Vagina (tissue), 2 donors: ENCODE data around the gene BBS7. TPM values are rescaled to one million over a fixed set of nuclear protein-coding genes. Genes with fewer than 3 reads are reported as not detected.

Source experiments
- DNase-seq, 2 donors: peaks; one replicate each; pipeline ENCODE4 v3.0.0-alpha.2; 2017; ENCODE audit errors: extremely low spot score in 2 of 2
- H3K27ac ChIP-seq: fragments of 200-600 bp; sonication (generic); one replicate; pipeline ENCODE4 v1.5.1; 2019
- H3K27me3 ChIP-seq: fragments of 200-600 bp; sonication (generic); one replicate; pipeline ENCODE4 v1.5.1; 2019
- H3K36me3 ChIP-seq, 2 donors: fragments of 200-600 bp; sonication (generic); one replicate each; pipeline ENCODE4 v1.5.1; 2017 to 2019
- H3K4me1 ChIP-seq: fragments of 200-600 bp; sonication (generic); one replicate; pipeline ENCODE4 v1.5.1; 2019
- H3K4me3 ChIP-seq, 2 donors: fragments of 200-600 bp; sonication (generic); 1 replicate in 1 of 2; 2 replicates in 1 of 2; pipeline ENCODE4 v1.5.1; 2016 to 2019
- H3K9me3 ChIP-seq: fragments of 200-600 bp; sonication (generic); one replicate; pipeline ENCODE4 v1.5.1; 2019
- POLR2A ChIP-seq, 2 donors: fragments of 450-650 bp; IDR thresholded peaks; one replicate each; pipeline ENCODE4 v1.6.1; 2017; ENCODE audit warnings: antibody characterized with exemption in 2 of 2, mild to moderate bottlenecking in 2 of 2, moderate library complexity in 2 of 2
- POLR2AphosphoS5 ChIP-seq, 2 donors: sonication (generic); formaldehyde crosslinking; IDR thresholded peaks; one replicate each; pipeline ENCODE4 v1.9.0; 2017; ENCODE audit warnings: antibody characterized with exemption in 2 of 2, mild to moderate bottlenecking in 2 of 2, low read depth in 1 of 2; ENCODE audit not compliant: insufficient read depth in 1 of 2
- intact Hi-C: fragments of 100-400 bp; cut with DNase I; formaldehyde crosslinking; loops from one replicate; pipeline ENCODE4 v1.15.1; 2023
- total RNA-seq: library from RNA; depleted of rRNA; stranded (reverse); fragments of >200 nt; gene quantifications from one replicate; pipeline ENCODE4 v1.2.3, GENCODE V29; 2016
- TF ChIP-seq, protein P1 (sequence below), 3 experiments: fragments of 450-650 bp in 2 of 3; fragments of 200-600 bp in 1 of 3; sonication (generic) in 1 of 3; IDR thresholded peaks; one replicate each; pipeline ENCODE4 v1.5.1; 2017 to 2019; ENCODE audit warnings: antibody characterized with exemption in 3 of 3, mild to moderate bottlenecking in 2 of 3, moderate library complexity in 2 of 3

Gene BBS7
- total RNA-seq, 1 donor from 2014 or later: 19.2 TPM

DNA sequence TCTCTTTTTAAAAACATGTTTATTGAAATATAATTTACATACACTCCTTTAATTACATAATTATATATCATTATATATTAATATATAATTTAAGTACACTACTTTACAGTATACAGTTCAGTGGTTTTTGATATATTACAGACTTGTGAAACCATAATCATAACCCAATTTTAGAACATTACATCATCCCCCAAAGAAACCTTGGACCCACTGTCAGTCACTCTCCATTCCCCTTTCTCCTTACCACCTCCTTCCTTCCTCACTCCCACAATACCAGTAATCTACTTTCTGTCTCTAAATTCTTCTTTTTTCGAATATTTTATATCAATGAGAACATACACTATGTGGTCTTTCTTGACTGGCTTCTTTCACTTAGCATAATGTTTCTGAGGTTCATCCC, 87.1 kb downstream of the BBS7 start:
- Histone ChIP-seq H3K36me3 (no peaks in the 10 kb centered on the region), H3K27me3 (no peaks in the 10 kb centered on the region), H3K4me3 (no peak overlapping the region), H3K9me3 (no peaks in the 10 kb centered on the region), H3K27ac (no peak overlapping the region), H3K4me1 (no peaks in the 10 kb centered on the region)
- no peak for DNase-seq
- TF ChIP-seq POLR2AphosphoS5 (IDR thresholded peaks at IDR 0.05; ENCODE audit: insufficient read depth in 1 of 2, low read depth in 1 of 2) (no peak), POLR2A (IDR thresholded peaks at IDR 0.05) (no peak)
- TF ChIP-seq, protein P1, sequence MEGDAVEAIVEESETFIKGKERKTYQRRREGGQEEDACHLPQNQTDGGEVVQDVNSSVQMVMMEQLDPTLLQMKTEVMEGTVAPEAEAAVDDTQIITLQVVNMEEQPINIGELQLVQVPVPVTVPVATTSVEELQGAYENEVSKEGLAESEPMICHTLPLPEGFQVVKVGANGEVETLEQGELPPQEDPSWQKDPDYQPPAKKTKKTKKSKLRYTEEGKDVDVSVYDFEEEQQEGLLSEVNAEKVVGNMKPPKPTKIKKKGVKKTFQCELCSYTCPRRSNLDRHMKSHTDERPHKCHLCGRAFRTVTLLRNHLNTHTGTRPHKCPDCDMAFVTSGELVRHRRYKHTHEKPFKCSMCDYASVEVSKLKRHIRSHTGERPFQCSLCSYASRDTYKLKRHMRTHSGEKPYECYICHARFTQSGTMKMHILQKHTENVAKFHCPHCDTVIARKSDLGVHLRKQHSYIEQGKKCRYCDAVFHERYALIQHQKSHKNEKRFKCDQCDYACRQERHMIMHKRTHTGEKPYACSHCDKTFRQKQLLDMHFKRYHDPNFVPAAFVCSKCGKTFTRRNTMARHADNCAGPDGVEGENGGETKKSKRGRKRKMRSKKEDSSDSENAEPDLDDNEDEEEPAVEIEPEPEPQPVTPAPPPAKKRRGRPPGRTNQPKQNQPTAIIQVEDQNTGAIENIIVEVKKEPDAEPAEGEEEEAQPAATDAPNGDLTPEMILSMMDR (IDR thresholded peaks at IDR 0.05): no peak
- intact Hi-C loops: no loop called here

DNA sequence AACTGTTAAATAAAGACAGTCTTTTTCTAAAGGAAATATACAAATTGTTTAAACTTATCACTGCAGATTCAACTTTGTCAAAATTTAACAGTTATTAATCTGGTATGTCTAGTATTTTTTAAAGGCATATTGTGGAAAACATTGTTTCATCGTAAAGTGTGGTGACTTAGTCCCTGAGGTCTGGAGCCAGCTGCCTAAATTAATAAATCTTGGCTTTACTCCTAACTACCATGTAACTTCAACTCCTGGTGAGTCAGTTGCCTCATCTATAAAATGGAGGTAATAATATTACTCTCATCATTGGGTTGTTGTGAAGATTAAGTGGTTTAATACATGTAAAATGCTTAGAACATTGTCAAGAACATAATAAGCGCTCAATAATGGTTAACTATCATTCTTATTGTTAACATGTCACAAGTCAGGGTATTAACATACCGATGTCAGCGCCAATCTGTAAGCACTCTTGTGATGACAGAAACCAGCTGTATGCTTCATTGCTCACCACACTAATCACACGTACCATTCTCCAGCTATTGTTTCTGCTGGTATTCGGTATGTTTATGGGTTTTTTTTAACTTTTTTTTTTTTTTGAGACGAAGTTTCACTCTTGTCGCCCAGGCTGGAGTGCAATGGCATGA, 91.2 kb downstream of the BBS7 start:
- Histone ChIP-seq H3K9me3 (no peaks in the 10 kb centered on the region), H3K4me1 (no peaks in the 10 kb centered on the region), H3K4me3 (no peak overlapping the region), H3K27ac (no peak overlapping the region), H3K36me3 (no peaks in the 10 kb centered on the region), H3K27me3 (no peaks in the 10 kb centered on the region)
- DNase-seq: no peak
- TF ChIP-seq POLR2A (IDR thresholded peaks at IDR 0.05) (no peak), POLR2AphosphoS5 (IDR thresholded peaks at IDR 0.05; ENCODE audit: insufficient read depth in 1 of 2, low read depth in 1 of 2) (no peak)
- TF ChIP-seq, protein P1 (IDR thresholded peaks at IDR 0.05): no peak
- intact Hi-C loops: no loop called here

DNA sequence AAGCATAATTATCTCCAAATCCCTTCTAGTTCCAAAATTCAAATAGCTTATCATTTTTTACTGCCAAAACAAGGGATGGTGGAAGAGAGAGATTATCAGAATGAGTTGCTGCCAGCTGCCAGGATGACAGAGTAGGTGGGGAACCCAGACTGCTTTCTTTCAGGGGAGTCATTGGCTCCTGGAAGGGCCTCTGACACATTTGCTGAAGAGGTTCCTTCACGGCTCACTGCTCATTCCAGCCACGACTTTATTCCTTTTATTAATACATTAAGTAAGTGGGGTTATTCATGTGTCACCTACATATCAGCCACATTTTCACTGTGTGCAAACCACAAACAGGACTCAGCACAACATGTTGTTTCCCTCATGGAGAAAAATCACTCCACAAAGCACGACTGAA, 92.6 kb downstream of the BBS7 start:
- no peak for TF ChIP-seq POLR2AphosphoS5 (IDR thresholded peaks at IDR 0.05; ENCODE audit: insufficient read depth in 1 of 2, low read depth in 1 of 2)
- TF ChIP-seq, protein P1 (IDR thresholded peaks at IDR 0.05): no peak
- no peak for TF ChIP-seq POLR2A (IDR thresholded peaks at IDR 0.05)
- Histone ChIP-seq H3K4me3 (no peak overlapping the region), H3K9me3 (no peaks in the 10 kb centered on the region), H3K36me3 (no peaks in the 10 kb centered on the region), H3K4me1 (no peaks in the 10 kb centered on the region), H3K27ac (no peak overlapping the region), H3K27me3 (no peaks in the 10 kb centered on the region)
- DNase-seq: no peak
- intact Hi-C loops: no loop called here

DNA sequence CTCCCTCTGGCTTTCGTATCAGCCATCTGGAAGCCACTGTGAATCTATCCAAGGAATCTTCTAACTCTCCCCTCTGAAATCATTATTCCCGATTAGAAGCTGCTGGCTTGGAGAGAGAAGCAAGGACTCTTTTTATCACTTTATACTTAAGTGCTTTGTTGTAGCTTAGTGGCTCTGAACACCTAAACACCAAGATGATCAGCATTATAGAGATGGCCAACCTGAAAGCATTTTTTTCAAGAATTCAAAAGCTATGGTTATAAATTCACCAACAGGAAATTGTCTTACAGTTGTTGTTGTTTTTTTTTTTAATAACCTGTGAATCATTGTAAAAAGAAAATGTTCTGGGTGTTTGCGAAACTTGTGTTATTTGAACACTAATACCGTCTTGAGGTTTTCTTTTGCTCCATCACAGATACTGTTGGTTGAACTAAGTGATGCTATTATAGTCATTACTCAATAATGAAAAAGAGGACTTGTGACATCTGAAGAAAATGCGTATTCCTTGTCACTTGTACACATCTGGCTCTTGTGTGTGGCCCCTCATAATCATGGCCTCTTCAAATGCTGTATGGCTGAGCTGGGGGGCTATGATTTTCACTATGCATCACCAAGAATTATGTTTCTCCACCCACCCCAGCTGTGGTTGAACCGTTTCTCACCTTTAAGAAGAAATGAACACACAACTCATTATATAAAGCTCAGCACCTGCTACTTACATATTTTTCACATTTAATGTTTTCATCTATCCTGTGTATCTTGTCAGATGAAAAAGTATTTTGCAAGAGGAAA, 93.5 kb downstream of the BBS7 start:
- Histone ChIP-seq H3K27ac (no peak overlapping the region), H3K4me1 (no peaks in the 10 kb centered on the region), H3K9me3 (no peaks in the 10 kb centered on the region), H3K27me3 (no peaks in the 10 kb centered on the region), H3K4me3 (no peak overlapping the region), H3K36me3 (no peaks in the 10 kb centered on the region)
- TF ChIP-seq POLR2AphosphoS5 (IDR thresholded peaks at IDR 0.05; ENCODE audit: insufficient read depth in 1 of 2, low read depth in 1 of 2) (no peak), POLR2A (IDR thresholded peaks at IDR 0.05) (no peak)
- TF ChIP-seq, protein P1 (IDR thresholded peaks at IDR 0.05): no peak
- DNase-seq: no peak
- intact Hi-C loops: no loop called here

Other genes starting within 250 kb of the BBS7 start
- gene ANXA5, start 173.5 kb downstream of the BBS7 start, total RNA-seq: 197 TPM
- not detected for gene SMIM43, start 105.3 kb downstream of the BBS7 start, total RNA-seq
- gene EXOSC9, start 69.2 kb downstream of the BBS7 start, total RNA-seq: 10.6 TPM
- 5.4 TPM for gene CCNA2, start 46.6 kb downstream of the BBS7 start, total RNA-seq
- gene TRPC3, start 81.6 kb upstream of the BBS7 start, total RNA-seq: 0.98 TPM